Calu3 (cell line): ENCODE measurements around the gene PPBP. TPM values are rescaled to one million over a fixed set of nuclear protein-coding genes. Genes with fewer than 3 reads are reported as not detected.

ENCODE experiments used
- BruUV-seq: library from RNA; stranded (reverse); fragments of 400-500 nt; replicated peaks from 2 replicates; lab custom pipeline; 2021; lab: Mats Ljungman, UMichigan
- CTCF ChIA-PET: fragments of 300-600 bp; sonication (Branson Sonifier 250); formaldehyde crosslinking; loops from one replicate; lab custom pipeline; 2022; ENCODE audit warnings: antibody characterized with exemption; lab: Charles Lee
- DNase-seq: peaks from one replicate; pipeline ENCODE4 v3.0.0; 2022
- H3K27ac Mint-ChIP-seq: one replicate; pipeline ENCODE4 v1.8.0; 2022; ENCODE audit warnings: mixed read lengths; ENCODE audit not compliant: unreplicated experiment
- H3K27me3 Mint-ChIP-seq: one replicate; pipeline ENCODE4 v1.8.0; 2022; ENCODE audit warnings: mixed read lengths; ENCODE audit not compliant: unreplicated experiment
- H3K36me3 Mint-ChIP-seq: one replicate; pipeline ENCODE4 v1.8.0; 2022; ENCODE audit warnings: mild to moderate bottlenecking, moderate library complexity, mixed read lengths; ENCODE audit not compliant: insufficient read depth, unreplicated experiment
- H3K4me1 Mint-ChIP-seq: one replicate; pipeline ENCODE4 v1.8.0; 2022; ENCODE audit warnings: mild to moderate bottlenecking, low read depth, mixed read lengths; ENCODE audit not compliant: unreplicated experiment
- H3K4me3 Mint-ChIP-seq: one replicate; pipeline ENCODE4 v1.8.0; 2022; ENCODE audit warnings: mild to moderate bottlenecking, low read depth, moderate library complexity, mixed read lengths; ENCODE audit not compliant: unreplicated experiment
- H3K9me3 Mint-ChIP-seq: one replicate; pipeline ENCODE4 v1.8.0; 2022; ENCODE audit warnings: low read depth, mixed read lengths; ENCODE audit not compliant: unreplicated experiment
- CTCF ChIP-seq: fragments of 200-600 bp; IDR thresholded peaks from one replicate; pipeline ENCODE4 v1.8.0; 2022; ENCODE audit warnings: antibody characterized with exemption; ENCODE audit not compliant: unreplicated experiment
- intact Hi-C: fragments of 100-400 bp; cut with micrococcal nuclease; formaldehyde crosslinking; loops from one replicate; pipeline ENCODE4 v1.10.0; 2022; ENCODE audit not compliant: unreplicated experiment
- total RNA-seq: library from RNA; stranded (reverse); gene quantifications from 2 replicates; pipeline ENCODE4 v1.2.3, GENCODE V29; 2022

PPBP gene
- total RNA-seq, 1 experiment from 2014 or later: not detected

- Mint-ChIP-seq H3K27ac (peak overlapping the region; percentile 96), H3K27me3 (no peaks in the 10 kb centered on the region), H3K4me1 (peaks cover 23% of the 10 kb centered on the region), H3K4me3 (peak overlapping the region; percentile 91), H3K36me3 (peaks cover 44% of the 10 kb centered on the region), H3K9me3 (no peaks in the 10 kb centered on the region)
- no TSS peak for BruUV-seq
- CTCF ChIA-PET: interaction anchor here (1.9 to 2.7 kb wide), 2 partner anchors 24 to 37 kb away, joined by 11 to 32 read pairs; partner anchors contain the start of gene CXCL3
- no peak for TF ChIP-seq CTCF
- intact Hi-C loops: no loop called here
- no peak for DNase-seq
These were observed 12.3 kb upstream of the PPBP start for GRCh38 chr4:74000301-74000700.

GRCh38 chr4:73998040-73999011 is 10.3 kb upstream of the PPBP start, which contains the start of gene CXCL5:
Gene CXCL5, minus strand, starts transcription at chr4:73998677. Its CDS starts 96 bp downstream, at chr4:73998581.
- H3K36me3 Mint-ChIP-seq: peaks cover 57% of the 10 kb centered on the region
- no peaks in the 10 kb centered on the region for H3K27me3 Mint-ChIP-seq
- intact Hi-C loops: loop anchor here (1.0 to 10.0 kb wide), 6 partner anchors 36 to 136 kb away; partner anchors contain the start of gene CXCL2
- peak; percentile 91 for DNase-seq
- H3K4me3 Mint-ChIP-seq: peak within 1 kb of the TSS; percentile 91
- CTCF ChIA-PET: interaction anchor here (0.7 to 2.7 kb wide), 16 partner anchors 15 to 322 kb away, joined by 3 to 32 read pairs (median 4); partner anchors contain the start of genes CXCL2 and CXCL3
- H3K4me1 Mint-ChIP-seq: peaks cover 31% of the 10 kb centered on the region
- BruUV-seq: no TSS peak
- TF ChIP-seq CTCF: no peak
- no peaks in the 10 kb centered on the region for H3K9me3 Mint-ChIP-seq
- H3K27ac Mint-ChIP-seq: peak within 1 kb of the TSS; percentile 96

GRCh38 chr4:73992050-73992449 is 4.1 kb upstream of the PPBP start:
- Mint-ChIP-seq H3K27me3 (no peaks in the 10 kb centered on the region), H3K27ac (no peak overlapping the region), H3K4me3 (no peak overlapping the region), H3K9me3 (no peaks in the 10 kb centered on the region), H3K4me1 (peaks cover 24% of the 10 kb centered on the region), H3K36me3 (peaks cover 28% of the 10 kb centered on the region)
- CTCF ChIA-PET: no interaction called here
- intact Hi-C loops: loop anchor here (5.0 to 10.0 kb wide), 2 partner anchors 50 to 117 kb away; no protein-coding TSS in a partner anchor
- no peak for DNase-seq
- no TSS peak for BruUV-seq
- no peak for TF ChIP-seq CTCF

- Mint-ChIP-seq H3K4me1 (peaks cover 24% of the 10 kb centered on the region), H3K9me3 (no peaks in the 10 kb centered on the region), H3K4me3 (no peak overlapping the region), H3K27ac (no peak overlapping the region), H3K36me3 (peaks cover 25% of the 10 kb centered on the region), H3K27me3 (no peaks in the 10 kb centered on the region)
- CTCF ChIA-PET: no interaction called here
- BruUV-seq: no TSS peak
- TF ChIP-seq CTCF: no peak
- DNase-seq: no peak
- intact Hi-C loops: loop anchor here (5.0 to 10.0 kb wide), 2 partner anchors 49 to 117 kb away; no protein-coding TSS in a partner anchor
These were observed 3.7 kb upstream of the PPBP start for GRCh38 chr4:73991742-73992000.
